Measurements from ENCODE around the gene DUSP1. TPM values are rescaled to one million over a fixed set of nuclear protein-coding genes. Genes with fewer than 3 reads are reported as not detected.

The DUSP1 gene
- total RNA-seq, 4 donors from 2014 or later: 811 to 2,389 (median 1,820) TPM

GRCh38 chr5:172762214-172763119 is 8.5 kb downstream of the DUSP1 start:
- intact Hi-C loops (cut with DNase I; ENCODE audit: low total_unique reads): no loop called here
- TF ChIP-seq POLR2A (IDR thresholded peaks at IDR 0.05) (no peak), CTCF (IDR thresholded peaks at IDR 0.05) (no peak)
- DNase-seq (ENCODE audit: low spot score in 2 of 2): peak in 1 of 2 donors; percentile 81
- 96% methylated on average over 37 of the region's 37 CpGs for WGBS, 2 donors
- H3K4me3 ChIP-seq (ENCODE audit: low read depth, poor library complexity, severe bottlenecking): no peak overlapping the region

- intact Hi-C loops (cut with DNase I; ENCODE audit: low total_unique reads): no loop called here
- peak in 1 of 2 donors; percentile 63 for DNase-seq (ENCODE audit: low spot score in 2 of 2)
- H3K4me3 ChIP-seq (ENCODE audit: low read depth, poor library complexity, severe bottlenecking): no peak overlapping the region
- 60 to 63% methylated on average over 2 of the region's 2 CpGs for WGBS, 2 donors
- TF ChIP-seq CTCF (IDR thresholded peaks at IDR 0.05) (no peak), POLR2A (IDR thresholded peaks at IDR 0.05) (no peak)
Measured at GRCh38 chr5:172760959-172761358, 10.0 kb downstream of the DUSP1 start.

GRCh38 chr5:172760136-172760535 is 10.9 kb downstream of the DUSP1 start:
- TF ChIP-seq POLR2A (IDR thresholded peaks at IDR 0.05) (no peak), CTCF (IDR thresholded peaks at IDR 0.05) (no peak)
- 100% methylated on average over 1 of the region's 1 CpG for WGBS, 2 donors
- DNase-seq (ENCODE audit: low spot score in 2 of 2): no peak
- intact Hi-C loops (cut with DNase I; ENCODE audit: low total_unique reads): no loop called here
- H3K4me3 ChIP-seq (ENCODE audit: low read depth, poor library complexity, severe bottlenecking): no peak overlapping the region

- intact Hi-C loops (cut with DNase I; ENCODE audit: low total_unique reads): no loop called here
- no peak overlapping the region for H3K4me3 ChIP-seq (ENCODE audit: low read depth, poor library complexity, severe bottlenecking)
- TF ChIP-seq CTCF (IDR thresholded peaks at IDR 0.05) (no peak), POLR2A (IDR thresholded peaks at IDR 0.05) (no peak)
- no peak for DNase-seq (ENCODE audit: low spot score in 2 of 2)
- 76 to 79% methylated on average over 6 of the region's 6 CpGs for WGBS, 2 donors
Measured at GRCh38 chr5:172758834-172759149, 12.2 kb downstream of the DUSP1 start.

GRCh38 chr5:172758077-172758833 is 12.7 kb downstream of the DUSP1 start:
- intact Hi-C loops (cut with DNase I; ENCODE audit: low total_unique reads): no loop called here
- TF ChIP-seq POLR2A (IDR thresholded peaks at IDR 0.05) (no peak), CTCF (IDR thresholded peaks at IDR 0.05) (no peak)
- H3K4me3 ChIP-seq (ENCODE audit: low read depth, poor library complexity, severe bottlenecking): no peak overlapping the region
- WGBS, 2 donors: 59 to 65% methylated on average over 19 of the region's 19 CpGs
- DNase-seq (ENCODE audit: low spot score in 2 of 2): peak in 1 of 2 donors; percentile 86
